GM10248 (cell line): ENCODE results near the gene CSNK2A3.

Source experiments
- CTCF ChIA-PET: fragments of 300-600 bp; sonication (Branson Sonifier 250); formaldehyde crosslinking; extraction: SDS; loops from one replicate; lab custom pipeline; 2021; ENCODE audit warnings: antibody characterized with exemption; lab: Yijun Ruan, JAX
- POLR2A ChIA-PET: fragments of 350-650 bp; sonication (Branson Sonifier 250); formaldehyde crosslinking; extraction: SDS; loops from one replicate; lab custom pipeline; 2020; ENCODE audit warnings: antibody characterized with exemption; lab: Yijun Ruan, JAX
- DNase-seq: peaks from one replicate; pipeline ENCODE4 v3.0.0; 2012; ENCODE audit errors: extremely low spot score
- TF ChIP-seq, protein P1 (sequence below): IDR thresholded peaks from 2 replicates; pipeline ENCODE4 v1.5.1; 2012; ENCODE audit warnings: mild to moderate bottlenecking, low read depth; ENCODE audit errors: extremely low read depth, missing control alignments, control extremely low read depth

Gene CSNK2A3

DNA sequence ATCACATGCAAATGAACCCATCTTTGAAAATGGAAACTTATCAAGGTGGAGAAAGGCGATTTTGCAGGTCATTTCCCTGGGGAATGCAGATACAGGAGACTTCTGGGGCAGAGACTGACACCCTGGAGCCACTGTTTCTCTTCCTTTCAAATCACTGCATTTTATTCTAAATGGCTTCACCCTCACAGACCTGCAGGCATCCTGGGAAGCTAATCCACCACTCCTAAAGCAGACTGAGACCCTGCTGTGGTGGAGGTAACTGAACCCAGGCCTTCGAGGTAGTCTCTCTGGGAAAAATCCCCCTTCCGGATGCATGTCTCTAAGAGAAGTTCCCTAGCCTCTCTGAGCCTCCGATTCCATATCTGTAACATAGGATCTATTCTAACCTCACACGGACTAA, 20.9 kb upstream of the CSNK2A3 start:
- TF ChIP-seq, protein P1, sequence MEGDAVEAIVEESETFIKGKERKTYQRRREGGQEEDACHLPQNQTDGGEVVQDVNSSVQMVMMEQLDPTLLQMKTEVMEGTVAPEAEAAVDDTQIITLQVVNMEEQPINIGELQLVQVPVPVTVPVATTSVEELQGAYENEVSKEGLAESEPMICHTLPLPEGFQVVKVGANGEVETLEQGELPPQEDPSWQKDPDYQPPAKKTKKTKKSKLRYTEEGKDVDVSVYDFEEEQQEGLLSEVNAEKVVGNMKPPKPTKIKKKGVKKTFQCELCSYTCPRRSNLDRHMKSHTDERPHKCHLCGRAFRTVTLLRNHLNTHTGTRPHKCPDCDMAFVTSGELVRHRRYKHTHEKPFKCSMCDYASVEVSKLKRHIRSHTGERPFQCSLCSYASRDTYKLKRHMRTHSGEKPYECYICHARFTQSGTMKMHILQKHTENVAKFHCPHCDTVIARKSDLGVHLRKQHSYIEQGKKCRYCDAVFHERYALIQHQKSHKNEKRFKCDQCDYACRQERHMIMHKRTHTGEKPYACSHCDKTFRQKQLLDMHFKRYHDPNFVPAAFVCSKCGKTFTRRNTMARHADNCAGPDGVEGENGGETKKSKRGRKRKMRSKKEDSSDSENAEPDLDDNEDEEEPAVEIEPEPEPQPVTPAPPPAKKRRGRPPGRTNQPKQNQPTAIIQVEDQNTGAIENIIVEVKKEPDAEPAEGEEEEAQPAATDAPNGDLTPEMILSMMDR, result no peak
- ChIA-PET POLR2A (no interaction called here), CTCF (no interaction called here)
- DNase-seq, result no peak

DNA sequence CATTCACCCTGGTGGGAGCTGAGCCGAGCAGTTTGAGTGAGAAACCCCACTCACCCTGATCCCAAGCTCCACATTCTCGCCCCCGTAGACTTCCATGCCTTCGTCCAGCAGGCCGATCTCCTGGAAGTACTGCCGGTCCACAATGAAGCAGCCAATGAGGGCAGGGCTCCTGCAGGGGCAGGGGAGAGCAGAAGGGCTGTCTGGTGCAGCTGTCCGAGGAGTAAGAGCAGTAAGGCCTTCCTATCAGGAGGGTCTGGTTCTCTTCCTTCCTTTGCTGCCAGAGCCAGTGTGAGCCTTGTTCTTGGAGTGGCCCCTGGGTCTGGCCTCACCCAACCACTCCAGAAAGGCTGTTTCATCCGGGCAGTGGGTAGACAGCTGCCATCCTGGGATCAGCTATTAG, 19.4 kb upstream of the CSNK2A3 start:
- TF ChIP-seq, protein P1, result no peak
- POLR2A ChIA-PET, result no interaction called here
- no peak for DNase-seq
- CTCF ChIA-PET, result interaction anchor here (1.1 kb wide), 1 partner anchor 13 kb away, joined by 3 read pairs; no protein-coding TSS in a partner anchor

DNA sequence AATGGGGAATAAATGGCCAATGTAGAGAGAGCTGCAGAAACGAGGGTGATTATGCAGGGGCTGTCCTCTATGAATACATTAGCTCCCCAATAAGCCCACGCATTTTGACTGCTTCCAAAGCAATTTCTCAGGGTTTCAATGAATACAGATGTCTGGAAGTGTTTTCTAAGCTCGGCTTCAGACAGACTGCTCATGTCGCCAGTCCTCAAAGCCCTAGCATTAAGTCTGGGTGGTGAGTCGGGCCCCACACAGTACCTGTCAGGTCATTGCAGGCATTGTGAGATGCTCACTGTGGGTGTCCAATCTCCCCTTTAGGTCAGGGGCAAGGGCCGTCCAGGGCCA, 17.9 kb upstream of the CSNK2A3 start:
- CTCF ChIA-PET, result no interaction called here
- no peak for DNase-seq
- POLR2A ChIA-PET, result no interaction called here
- TF ChIP-seq, protein P1, result no peak

- TF ChIP-seq, protein P1, result no peak
- CTCF ChIA-PET, result no interaction called here
- peak; percentile 32 for DNase-seq
- POLR2A ChIA-PET, result no interaction called here
These were observed 17.4 kb upstream of the CSNK2A3 start for GRCh38 chr11:11370255-11370961.

- ChIA-PET POLR2A (interaction anchor here (0.7 kb wide), 1 partner anchor 216 kb away, joined by 3 read pairs; no protein-coding TSS in a partner anchor), CTCF (interaction anchor here (1.2 kb wide), 1 partner anchor 29 kb away, joined by 3 read pairs; no protein-coding TSS in a partner anchor)
- DNase-seq, result no peak
- TF ChIP-seq, protein P1, result no peak
These were observed 13.7 kb upstream of the CSNK2A3 start for GRCh38 chr11:11366793-11367192.

GRCh38 chr11:11363674-11364073, 10.6 kb upstream of the CSNK2A3 start:
- CTCF ChIA-PET, result no interaction called here
- no peak for DNase-seq
- POLR2A ChIA-PET, result no interaction called here
- TF ChIP-seq, protein P1, result no peak
